Midbrain (tissue), 1 donor: ENCODE measurements around the gene ANGPTL4.
"Not testable (repeated sequence)": the region's sequence is repeated elsewhere in the genome, so short reads cannot be mapped to it uniquely, and the experiment has no call there.

Source experiments
- DNase-seq: peaks from one replicate; lab custom pipeline; 2025; lab: John Stamatoyannopoulos, UW

Gene ANGPTL4

GRCh38 chr19:8334458-8335342 lies 29.3 kb upstream of the ANGPTL4 start:
- DNase-seq = no peak

GRCh38 chr19:8335343-8336071 lies 28.4 kb upstream of the ANGPTL4 start:
- no peak for DNase-seq

- no peak for DNase-seq
These were observed 27.8 kb upstream of the ANGPTL4 start for GRCh38 chr19:8336072-8336569.

- no peak for DNase-seq
These were observed 27.3 kb upstream of the ANGPTL4 start for GRCh38 chr19:8336660-8337059.

- DNase-seq = no peak
These were observed 26.2 kb upstream of the ANGPTL4 start for GRCh38 chr19:8337728-8338127.

GRCh38 chr19:8338835-8339234 lies 25.1 kb upstream of the ANGPTL4 start:
- no peak for DNase-seq

- no peak for DNase-seq
These were observed 23.4 kb upstream of the ANGPTL4 start for GRCh38 chr19:8340341-8341096.

- DNase-seq = not testable (repeated sequence)
These were observed 22.5 kb upstream of the ANGPTL4 start for GRCh38 chr19:8341504-8341903.

- no peak for DNase-seq
These were observed 21.7 kb upstream of the ANGPTL4 start for GRCh38 chr19:8342316-8342683.

- peak; percentile 85 for DNase-seq
These were observed 21.1 kb upstream of the ANGPTL4 start, which contains the start of gene KANK3 for GRCh38 chr19:8342684-8343482. TSS of gene KANK3 (minus strand) at chr19:8343262. CDS start at chr19:8337828, 5,434 bp downstream.

- no peak for DNase-seq
These were observed 20.5 kb upstream of the ANGPTL4 start for GRCh38 chr19:8343483-8343844.

GRCh38 chr19:8349629-8350372 lies 14.2 kb upstream of the ANGPTL4 start:
- not testable (repeated sequence) for DNase-seq

- DNase-seq = no peak
These were observed 11.7 kb upstream of the ANGPTL4 start for GRCh38 chr19:8352134-8352827.

GRCh38 chr19:8352845-8353244 lies 11.1 kb upstream of the ANGPTL4 start:
- DNase-seq = not testable (repeated sequence)

GRCh38 chr19:8355631-8356402 lies 8.1 kb upstream of the ANGPTL4 start:
- no peak for DNase-seq

GRCh38 chr19:8357007-8357521 lies 6.9 kb upstream of the ANGPTL4 start:
- DNase-seq = no peak

- no peak for DNase-seq
These were observed 5.0 kb upstream of the ANGPTL4 start for GRCh38 chr19:8358948-8359347.

- DNase-seq = no peak
These were observed 3.8 kb upstream of the ANGPTL4 start for GRCh38 chr19:8360196-8360595.
